Nephron (organoid): ENCODE results near the gene PDX1.
A peak's percentile ranks its signal among the peaks of the same experiment; 100 is the strongest.

Experiments
- H3K27ac Mint-ChIP-seq, 3 experiments: 2 replicates each; pipeline ENCODE4 v1.8.0; 2020; ENCODE audit warnings: mixed read lengths in 3 of 3, mild to moderate bottlenecking in 2 of 3, moderate library complexity in 1 of 3
- H3K27me3 Mint-ChIP-seq: 2 replicates; pipeline ENCODE4 v1.8.0; 2021; ENCODE audit warnings: low read depth, mild to moderate bottlenecking, moderate library complexity, mixed read lengths
- H3K36me3 Mint-ChIP-seq: 2 replicates; pipeline ENCODE4 v1.8.0; 2020; ENCODE audit warnings: low read depth, mixed read lengths
- H3K4me1 Mint-ChIP-seq: 2 replicates; pipeline ENCODE4 v1.8.0; 2020; ENCODE audit warnings: mixed read lengths
- H3K4me3 Mint-ChIP-seq, 3 experiments: 2 replicates each; pipeline ENCODE4 v1.8.0; 2020; ENCODE audit warnings: mild to moderate bottlenecking in 3 of 3, mixed read lengths in 3 of 3, moderate library complexity in 2 of 3
- H3K9me3 Mint-ChIP-seq: 2 replicates; pipeline ENCODE4 v1.8.0; 2020; ENCODE audit warnings: mixed read lengths
- CTCF ChIP-seq, 3 experiments: fragments of 200-600 bp; sonication (generic); IDR thresholded peaks; one replicate each; pipeline ENCODE4 v1.5.0; 2021; ENCODE audit warnings: antibody characterized with exemption in 3 of 3; ENCODE audit not compliant: unreplicated experiment in 3 of 3

Gene PDX1

GRCh38 chr13:27953676-27954405 lies 34.0 kb downstream of the PDX1 start:
- peaks cover 96% of the 10 kb centered on the region for H3K27me3 Mint-ChIP-seq
- peak; percentile 89 to 99 (median 96) for TF ChIP-seq CTCF (IDR thresholded peaks at IDR 0.05; ENCODE audit: unreplicated experiment in 3 of 3)

GRCh38 chr13:27954406-27954851 lies 34.6 kb downstream of the PDX1 start:
- peaks cover 99% of the 10 kb centered on the region for H3K27me3 Mint-ChIP-seq
- no peaks in the 10 kb centered on the region for H3K4me1 Mint-ChIP-seq
- no peak overlapping the region for H3K27ac Mint-ChIP-seq
- H3K4me3 Mint-ChIP-seq = peak overlapping the region; percentile 81 to 84 (median 82)
- peaks cover 3% of the 10 kb centered on the region for H3K9me3 Mint-ChIP-seq
- H3K36me3 Mint-ChIP-seq = no peaks in the 10 kb centered on the region
- TF ChIP-seq CTCF (IDR thresholded peaks at IDR 0.05; ENCODE audit: unreplicated experiment in 3 of 3) = no peak

More at GRCh38 chr13:27953676-27954405, 34.0 kb downstream of the PDX1 start:
- H3K36me3 Mint-ChIP-seq = no peaks in the 10 kb centered on the region
- H3K4me1 Mint-ChIP-seq = no peaks in the 10 kb centered on the region
- H3K4me3 Mint-ChIP-seq = peak overlapping the region; percentile 81 to 88 (median 83)
- H3K9me3 Mint-ChIP-seq = peaks cover 3% of the 10 kb centered on the region
- peak overlapping the region in 2 of 3 experiments; percentile 83 to 94 for H3K27ac Mint-ChIP-seq

- Mint-ChIP-seq H3K27ac (no peak overlapping the region), H3K4me3 (peak overlapping the region in 1 of 3 experiments; percentile 60), H3K9me3 (peaks cover under 1% of the 10 kb centered on the region)
These were observed 35.3 kb downstream of the PDX1 start for GRCh38 chr13:27955014-27955591.

GRCh38 chr13:27956576-27957300 lies 36.9 kb downstream of the PDX1 start:
- no peak overlapping the region for H3K4me3 Mint-ChIP-seq
- H3K9me3 Mint-ChIP-seq = no peaks in the 10 kb centered on the region
- TF ChIP-seq CTCF (IDR thresholded peaks at IDR 0.05; ENCODE audit: unreplicated experiment in 3 of 3) = no peak
- H3K27ac Mint-ChIP-seq = no peak overlapping the region
- peaks cover 99% of the 10 kb centered on the region for H3K27me3 Mint-ChIP-seq
- no peaks in the 10 kb centered on the region for H3K36me3 Mint-ChIP-seq
- H3K4me1 Mint-ChIP-seq = no peaks in the 10 kb centered on the region

More at GRCh38 chr13:27955014-27955591, 35.3 kb downstream of the PDX1 start:
- no peak for TF ChIP-seq CTCF (IDR thresholded peaks at IDR 0.05; ENCODE audit: unreplicated experiment in 3 of 3)
- H3K4me1 Mint-ChIP-seq = no peaks in the 10 kb centered on the region
- no peaks in the 10 kb centered on the region for H3K36me3 Mint-ChIP-seq
- peaks cover 99% of the 10 kb centered on the region for H3K27me3 Mint-ChIP-seq

GRCh38 chr13:27959976-27960361 lies 40.2 kb downstream of the PDX1 start:
- no peaks in the 10 kb centered on the region for H3K4me1 Mint-ChIP-seq
- H3K27me3 Mint-ChIP-seq = peaks cover 100% of the 10 kb centered on the region
- H3K27ac Mint-ChIP-seq = no peak overlapping the region
- no peaks in the 10 kb centered on the region for H3K36me3 Mint-ChIP-seq
- no peaks in the 10 kb centered on the region for H3K9me3 Mint-ChIP-seq
- no peak for TF ChIP-seq CTCF (IDR thresholded peaks at IDR 0.05; ENCODE audit: unreplicated experiment in 3 of 3)
- peak overlapping the region in 2 of 3 experiments; percentile 22 to 32 for H3K4me3 Mint-ChIP-seq
